Measurements from ENCODE around the gene HPSE2. TPM values are rescaled to one million over a fixed set of nuclear protein-coding genes. Genes with fewer than 3 reads are reported as not detected.

HPSE2 gene
- total RNA-seq, 5 donors from 2014 or later (not counting 1 experiment from before 2014, with no cell fraction given) = 0.13 to 0.23 (median 0.18) TPM; not detected in 1

DNA sequence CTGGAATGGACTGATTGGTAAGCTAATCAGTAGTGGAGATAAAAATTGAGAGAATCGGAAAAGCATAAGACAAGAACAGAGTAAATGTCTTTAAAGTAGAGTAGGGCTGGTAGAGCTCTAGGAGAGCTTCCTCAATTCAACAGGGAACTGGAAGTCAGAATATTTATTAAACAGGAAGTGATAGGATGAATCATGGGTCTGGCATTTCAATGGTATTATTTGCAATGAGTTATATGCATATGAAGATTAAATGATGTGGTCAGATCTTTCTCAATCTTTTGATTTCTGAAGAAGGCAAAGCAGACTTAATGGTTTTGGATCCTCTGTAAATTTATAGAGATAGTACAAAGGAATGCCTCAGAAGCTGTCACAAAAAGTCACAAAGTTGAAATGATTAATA is 349.0 kb downstream of the HPSE2 start:
- ATAC-seq (replicated peaks in 1 of 4) (no peak), DNase-seq (no peak)
- H3K4me3 ChIP-seq (ENCODE audit: control insufficient read depth in 1 of 2, extremely low read depth in 1 of 2, low read length in 1 of 2) = no peak overlapping the region
- POLR2A ChIA-PET = no interaction called here
- H3K4me3 Mint-ChIP-seq = no peak overlapping the region
- no peaks in the 10 kb centered on the region for H3K27me3 ChIP-seq (replicated peaks in 1 of 2; ENCODE audit: control insufficient read depth in 2 of 2, extremely low read depth in 1 of 2, insufficient read depth in 2 of 2, low read length in 1 of 2)
- no peaks in the 10 kb centered on the region for H3K4me1 Mint-ChIP-seq
- H3K4me1 ChIP-seq (ENCODE audit: control insufficient read depth in 1 of 2, extremely low read depth in 1 of 2, insufficient read depth in 2 of 2, low read length in 2 of 2) = no peaks in the 10 kb centered on the region
- H3K9me3 ChIP-seq = no peaks in the 10 kb centered on the region
- no peak overlapping the region for H3K27ac Mint-ChIP-seq
- H3K36me3 ChIP-seq (ENCODE audit: control insufficient read depth in 2 of 2, extremely low read depth in 1 of 2, insufficient read depth in 1 of 2, low read length in 1 of 2) = no peaks in the 10 kb centered on the region
- CTCF ChIA-PET = no interaction called here
- H3K36me3 Mint-ChIP-seq = no peaks in the 10 kb centered on the region
- H3K27me3 Mint-ChIP-seq = peaks cover 0 to 4% of the 10 kb centered on the region in 2 donors
- H3K9me3 Mint-ChIP-seq = peaks cover 0 to 4% (median 0%) of the 10 kb centered on the region in 3 donors
- no peak overlapping the region for H3K27ac ChIP-seq (ENCODE audit: low read length)
- WGBS (ENCODE audit: insufficient coverage) = 89% methylated on average over 1 of the region's 1 CpG

DNA sequence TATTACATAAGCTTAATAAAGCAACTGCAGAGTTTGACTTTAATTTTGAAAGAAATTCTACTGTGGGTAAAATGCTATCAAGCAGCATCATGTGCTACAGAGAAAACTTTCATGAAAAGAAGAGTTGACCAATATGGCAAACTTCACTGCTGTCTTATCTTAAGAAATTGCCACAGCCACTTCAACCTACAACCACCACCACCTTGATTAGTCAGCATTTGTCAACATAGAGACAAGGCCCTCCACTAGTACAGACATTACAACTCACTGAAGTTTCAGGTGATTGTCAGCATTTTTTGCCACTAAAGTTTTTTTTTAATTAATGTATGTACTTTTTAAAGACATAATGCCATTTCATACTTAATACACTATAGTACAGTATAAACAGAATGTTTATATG is 350.3 kb downstream of the HPSE2 start:
- no peak for DNase-seq
- no peak for ATAC-seq (replicated peaks in 1 of 4)
- CTCF ChIA-PET = no interaction called here

DNA sequence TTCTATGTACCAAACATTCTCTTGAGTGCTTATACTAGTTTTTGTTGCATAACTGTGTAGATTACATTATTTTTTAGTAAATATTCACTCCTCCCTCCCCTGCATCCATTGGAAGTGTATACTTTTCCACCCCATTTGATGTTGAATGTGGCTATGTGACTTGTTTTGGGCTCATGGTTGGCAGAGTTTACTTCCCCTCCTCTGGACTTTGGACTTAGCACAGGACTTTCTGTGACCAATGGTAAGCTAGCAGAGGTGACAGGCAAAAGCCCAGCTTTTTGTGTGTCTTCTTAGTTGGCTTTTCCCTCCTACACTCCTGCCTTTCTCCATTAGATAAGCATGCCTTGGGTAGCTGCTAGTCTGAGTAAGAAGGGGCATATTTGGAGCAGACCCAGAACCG is 353.9 kb downstream of the HPSE2 start:
- DNase-seq (no peak), ATAC-seq (replicated peaks in 1 of 4) (no peak)
- no peaks in the 10 kb centered on the region for H3K4me1 Mint-ChIP-seq
- Histone ChIP-seq H3K9me3 (no peaks in the 10 kb centered on the region), H3K36me3 (ENCODE audit: control insufficient read depth in 2 of 2, extremely low read depth in 1 of 2, insufficient read depth in 1 of 2, low read length in 1 of 2) (no peaks in the 10 kb centered on the region), H3K4me3 (ENCODE audit: control insufficient read depth in 1 of 2, extremely low read depth in 1 of 2, low read length in 1 of 2) (no peak overlapping the region), H3K27me3 (replicated peaks in 1 of 2; ENCODE audit: control insufficient read depth in 2 of 2, extremely low read depth in 1 of 2, insufficient read depth in 2 of 2, low read length in 1 of 2) (no peaks in the 10 kb centered on the region), H3K27ac (ENCODE audit: low read length) (no peak overlapping the region), H3K4me1 (ENCODE audit: control insufficient read depth in 1 of 2, extremely low read depth in 1 of 2, insufficient read depth in 2 of 2, low read length in 2 of 2) (no peaks in the 10 kb centered on the region)
- ChIA-PET POLR2A (no interaction called here), CTCF (no interaction called here)
- H3K36me3 Mint-ChIP-seq = no peaks in the 10 kb centered on the region
- no peak overlapping the region for H3K27ac Mint-ChIP-seq
- H3K9me3 Mint-ChIP-seq = no peaks in the 10 kb centered on the region
- no peak overlapping the region for H3K4me3 Mint-ChIP-seq
- WGBS (ENCODE audit: insufficient coverage) = 100% methylated on average over 1 of the region's 1 CpG
- no peaks in the 10 kb centered on the region for H3K27me3 Mint-ChIP-seq

More for the DNA sequence above, 350.3 kb downstream of the HPSE2 start:
- no peaks in the 10 kb centered on the region for H3K27me3 ChIP-seq (replicated peaks in 1 of 2; ENCODE audit: control insufficient read depth in 2 of 2, extremely low read depth in 1 of 2, insufficient read depth in 2 of 2, low read length in 1 of 2)
- Mint-ChIP-seq H3K27ac (no peak overlapping the region), H3K36me3 (no peaks in the 10 kb centered on the region), H3K4me3 (no peak overlapping the region), H3K9me3 (peaks cover 0 to 4% (median 0%) of the 10 kb centered on the region in 3 donors), H3K27me3 (peaks cover 0 to 4% of the 10 kb centered on the region in 2 donors), H3K4me1 (no peaks in the 10 kb centered on the region)
- POLR2A ChIA-PET = no interaction called here
- H3K9me3 ChIP-seq = no peaks in the 10 kb centered on the region
- H3K36me3 ChIP-seq (ENCODE audit: control insufficient read depth in 2 of 2, extremely low read depth in 1 of 2, insufficient read depth in 1 of 2, low read length in 1 of 2) = no peaks in the 10 kb centered on the region
- H3K27ac ChIP-seq (ENCODE audit: low read length) = no peak overlapping the region
- H3K4me3 ChIP-seq (ENCODE audit: control insufficient read depth in 1 of 2, extremely low read depth in 1 of 2, low read length in 1 of 2) = no peak overlapping the region
- H3K4me1 ChIP-seq (ENCODE audit: control insufficient read depth in 1 of 2, extremely low read depth in 1 of 2, insufficient read depth in 2 of 2, low read length in 2 of 2) = no peaks in the 10 kb centered on the region

- no peaks in the 10 kb centered on the region for H3K36me3 ChIP-seq (ENCODE audit: control insufficient read depth in 2 of 2, extremely low read depth in 1 of 2, insufficient read depth in 1 of 2, low read length in 1 of 2)
- H3K27ac ChIP-seq (ENCODE audit: low read length) = no peak overlapping the region
- H3K9me3 ChIP-seq = no peaks in the 10 kb centered on the region
- Mint-ChIP-seq H3K4me3 (no peak overlapping the region), H3K27ac (no peak overlapping the region), H3K9me3 (no peaks in the 10 kb centered on the region), H3K36me3 (no peaks in the 10 kb centered on the region), H3K27me3 (no peaks in the 10 kb centered on the region), H3K4me1 (no peaks in the 10 kb centered on the region)
- no peaks in the 10 kb centered on the region for H3K27me3 ChIP-seq (replicated peaks in 1 of 2; ENCODE audit: control insufficient read depth in 2 of 2, extremely low read depth in 1 of 2, insufficient read depth in 2 of 2, low read length in 1 of 2)
- no peak overlapping the region for H3K4me3 ChIP-seq (ENCODE audit: control insufficient read depth in 1 of 2, extremely low read depth in 1 of 2, low read length in 1 of 2)
- ATAC-seq (replicated peaks in 1 of 4) (no peak), DNase-seq (no peak)
- no CpG with 5 or more reads among the region's 2 CpGs for WGBS (ENCODE audit: insufficient coverage)
- CTCF ChIA-PET = no interaction called here
- POLR2A ChIA-PET = no interaction called here
- H3K4me1 ChIP-seq (ENCODE audit: control insufficient read depth in 1 of 2, extremely low read depth in 1 of 2, insufficient read depth in 2 of 2, low read length in 2 of 2) = no peaks in the 10 kb centered on the region
Observed at GRCh38 chr10:98880971-98881370, 354.7 kb downstream of the HPSE2 start.

DNA sequence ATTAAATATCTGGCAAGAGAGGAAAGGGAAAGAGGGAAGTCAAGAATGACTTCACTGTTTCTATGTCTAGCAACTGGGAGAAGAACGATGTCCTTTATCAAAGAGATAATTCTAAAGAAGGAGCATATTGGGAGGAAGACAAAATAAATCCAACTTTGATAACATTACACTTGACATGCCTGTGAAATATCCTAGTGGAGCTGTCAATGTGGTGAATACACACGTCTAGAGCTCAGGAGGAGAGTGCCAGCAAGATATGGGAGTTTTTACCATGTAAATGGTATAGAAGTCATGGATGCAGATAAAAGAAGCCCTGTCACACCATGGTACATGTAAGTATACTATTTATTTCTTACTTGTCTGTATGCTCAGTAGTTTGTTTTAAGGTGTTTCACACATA is 356.7 kb downstream of the HPSE2 start:
- no peak for ATAC-seq (replicated peaks in 1 of 4)
- WGBS (ENCODE audit: insufficient coverage) = no CpG with 5 or more reads among the region's 2 CpGs
- H3K36me3 ChIP-seq (ENCODE audit: control insufficient read depth in 2 of 2, extremely low read depth in 1 of 2, insufficient read depth in 1 of 2, low read length in 1 of 2) = no peaks in the 10 kb centered on the region
- no peak overlapping the region for H3K27ac Mint-ChIP-seq
- H3K27me3 Mint-ChIP-seq = no peaks in the 10 kb centered on the region
- H3K4me1 ChIP-seq (ENCODE audit: control insufficient read depth in 1 of 2, extremely low read depth in 1 of 2, insufficient read depth in 2 of 2, low read length in 2 of 2) = no peaks in the 10 kb centered on the region
- no peaks in the 10 kb centered on the region for H3K36me3 Mint-ChIP-seq
- H3K27ac ChIP-seq (ENCODE audit: low read length) = no peak overlapping the region
- H3K9me3 ChIP-seq = no peaks in the 10 kb centered on the region
- no peaks in the 10 kb centered on the region for H3K9me3 Mint-ChIP-seq
- no peak overlapping the region for H3K4me3 Mint-ChIP-seq
- no peak overlapping the region for H3K4me3 ChIP-seq (ENCODE audit: control insufficient read depth in 1 of 2, extremely low read depth in 1 of 2, low read length in 1 of 2)
- ChIA-PET POLR2A (no interaction called here), CTCF (interaction anchor here in 1 of 2 donors (0.8 kb wide), 1 partner anchor 218 kb away, joined by 4 read pairs; no protein-coding TSS in a partner anchor)
- H3K27me3 ChIP-seq (replicated peaks in 1 of 2; ENCODE audit: control insufficient read depth in 2 of 2, extremely low read depth in 1 of 2, insufficient read depth in 2 of 2, low read length in 1 of 2) = no peaks in the 10 kb centered on the region
- H3K4me1 Mint-ChIP-seq = no peaks in the 10 kb centered on the region
- no peak for DNase-seq

DNA sequence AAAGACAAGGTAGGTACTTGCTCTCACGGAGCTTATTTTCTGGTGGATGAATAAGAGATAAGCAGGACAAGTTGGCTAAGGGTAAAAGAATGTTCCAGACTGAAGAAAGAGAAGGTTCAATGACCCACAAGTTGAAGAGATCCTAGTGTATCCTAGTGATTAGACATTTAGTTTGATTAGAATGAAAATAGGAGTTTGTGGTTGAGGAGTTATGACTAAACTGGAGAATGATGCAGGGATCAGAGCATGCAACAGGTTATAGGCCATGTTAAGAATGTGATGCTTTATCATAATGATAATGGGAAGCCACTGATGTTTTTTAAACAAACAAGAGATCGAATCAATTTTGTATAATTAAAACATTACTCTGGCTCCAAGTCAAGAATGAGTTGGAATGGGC is 357.2 kb downstream of the HPSE2 start:
- Mint-ChIP-seq H3K36me3 (no peaks in the 10 kb centered on the region), H3K27me3 (no peaks in the 10 kb centered on the region), H3K27ac (no peak overlapping the region), H3K4me1 (no peaks in the 10 kb centered on the region), H3K4me3 (no peak overlapping the region), H3K9me3 (no peaks in the 10 kb centered on the region)
- Histone ChIP-seq H3K36me3 (ENCODE audit: control insufficient read depth in 2 of 2, extremely low read depth in 1 of 2, insufficient read depth in 1 of 2, low read length in 1 of 2) (no peaks in the 10 kb centered on the region), H3K4me3 (ENCODE audit: control insufficient read depth in 1 of 2, extremely low read depth in 1 of 2, low read length in 1 of 2) (no peak overlapping the region), H3K27me3 (replicated peaks in 1 of 2; ENCODE audit: control insufficient read depth in 2 of 2, extremely low read depth in 1 of 2, insufficient read depth in 2 of 2, low read length in 1 of 2) (no peaks in the 10 kb centered on the region), H3K9me3 (no peaks in the 10 kb centered on the region), H3K27ac (ENCODE audit: low read length) (no peak overlapping the region), H3K4me1 (ENCODE audit: control insufficient read depth in 1 of 2, extremely low read depth in 1 of 2, insufficient read depth in 2 of 2, low read length in 2 of 2) (no peaks in the 10 kb centered on the region)
- ATAC-seq (replicated peaks in 1 of 4) (no peak), DNase-seq (no peak)
- CTCF ChIA-PET = no interaction called here
- POLR2A ChIA-PET = no interaction called here
- WGBS (ENCODE audit: insufficient coverage) = 44% methylated on average over 1 of the region's 2 CpGs

GRCh38 chr10:98861962-98862361 is 373.7 kb downstream of the HPSE2 start:
- Histone ChIP-seq H3K36me3 (ENCODE audit: control insufficient read depth in 2 of 2, extremely low read depth in 1 of 2, insufficient read depth in 1 of 2, low read length in 1 of 2) (no peaks in the 10 kb centered on the region), H3K27me3 (replicated peaks in 1 of 2; ENCODE audit: control insufficient read depth in 2 of 2, extremely low read depth in 1 of 2, insufficient read depth in 2 of 2, low read length in 1 of 2) (no peaks in the 10 kb centered on the region), H3K4me1 (ENCODE audit: control insufficient read depth in 1 of 2, extremely low read depth in 1 of 2, insufficient read depth in 2 of 2, low read length in 2 of 2) (no peaks in the 10 kb centered on the region), H3K27ac (ENCODE audit: low read length) (no peak overlapping the region), H3K9me3 (no peaks in the 10 kb centered on the region), H3K4me3 (ENCODE audit: control insufficient read depth in 1 of 2, extremely low read depth in 1 of 2, low read length in 1 of 2) (no peak overlapping the region)
- Mint-ChIP-seq H3K27me3 (peaks cover 0 to 5% of the 10 kb centered on the region in 2 donors), H3K4me1 (no peaks in the 10 kb centered on the region), H3K9me3 (peaks cover 6 to 11% (median 7%) of the 10 kb centered on the region in 3 donors), H3K27ac (no peak overlapping the region), H3K4me3 (no peak overlapping the region), H3K36me3 (no peaks in the 10 kb centered on the region)
- no CpG with 5 or more reads among the region's 2 CpGs for whole genome bisulfite sequencing (ENCODE audit: insufficient coverage)
- no peak for ATAC-seq (replicated peaks in 1 of 4)
- ChIA-PET POLR2A (no interaction called here), CTCF (no interaction called here)
- DNase-seq = no peak
